SK-N-SH (cell line): ENCODE measurements around the gene LENEP. TPM values are rescaled to one million over a fixed set of nuclear protein-coding genes. Genes with fewer than 3 reads are reported as not detected.
A peak's percentile ranks its signal among the peaks of the same experiment; 100 is the strongest.

Source experiments
- CTCF ChIA-PET: fragments of 300-600, 350-600 bp; formaldehyde crosslinking; extraction: SDS; loops from one replicate; lab custom pipeline; 2021; lab: Yijun Ruan, JAX
- POLR2A ChIA-PET: fragments of 350-600 bp; sonication (Branson Sonifier 250); formaldehyde crosslinking; extraction: SDS; loops from one replicate; lab custom pipeline; 2020; ENCODE audit warnings: antibody characterized with exemption, inconsistent platforms; lab: Yijun Ruan, JAX
- DNase-seq: peaks from one replicate; pipeline ENCODE4 v3.0.0; 2012
- H2AFZ ChIP-seq: fragments of 200-600 bp; sonication (generic); 2 replicates; pipeline ENCODE4 v1.8.1; 2016; ENCODE audit warnings: antibody characterized with exemption, mild to moderate bottlenecking, low read depth
- H3F3A ChIP-seq: fragments of 200-600 bp; sonication (generic); replicated peaks from 2 replicates; pipeline ENCODE3; 2016; ENCODE audit warnings: antibody characterized with exemption, mild to moderate bottlenecking; ENCODE audit not compliant: insufficient read depth
- H3K27ac ChIP-seq, 2 experiments: fragments of 200-500 bp in 1 of 2; fragments of 200-600 bp in 1 of 2; sonication (Bioruptor generic) in 1 of 2; sonication (generic), shearing (Covaris generic) in 1 of 2; 2 replicates each; pipeline versions ENCODE4 v1.5.1 to v1.6.1; 2014 to 2016; ENCODE audit warnings: low read depth in 2 of 2, inconsistent platforms in 1 of 2, low read length in 1 of 2, mild to moderate bottlenecking in 1 of 2, mixed read lengths in 1 of 2
- H3K27me3 ChIP-seq: fragments of 200-600 bp; sonication (generic), shearing (Covaris generic); 2 replicates; pipeline ENCODE4 v1.6.1; 2016; ENCODE audit warnings: mixed run types; ENCODE audit not compliant: insufficient read depth
- H3K36me3 ChIP-seq, 2 experiments: fragments of 200-500 bp in 1 of 2; fragments of 200-600 bp in 1 of 2; sonication (Bioruptor generic) in 1 of 2; sonication (generic) in 1 of 2; replicated peaks in 1 of 2; 2 replicates each; pipeline versions ENCODE3 to v1.5.1; 2014 to 2016; ENCODE audit warnings: low read length in 1 of 2, mild to moderate bottlenecking in 1 of 2; ENCODE audit not compliant: insufficient read depth in 2 of 2, control insufficient read depth in 1 of 2
- H3K4me1 ChIP-seq, 2 experiments: fragments of 200-500 bp in 1 of 2; fragments of 200-600 bp in 1 of 2; sonication (Bioruptor generic) in 1 of 2; sonication (generic), shearing (Covaris generic) in 1 of 2; 2 replicates each; pipeline versions ENCODE4 v1.5.1 to v1.6.1; 2014 to 2016; ENCODE audit warnings: low read depth in 1 of 2, low read length in 1 of 2, mixed run types in 1 of 2; ENCODE audit not compliant: insufficient read depth in 2 of 2, control insufficient read depth in 1 of 2
- H3K4me2 ChIP-seq: fragments of 200-600 bp; sonication (generic), shearing (Covaris generic); 2 replicates; pipeline ENCODE4 v1.6.1; 2017; ENCODE audit warnings: mixed run types
- H3K4me3 ChIP-seq, 2 experiments: fragments of 200-500 bp in 1 of 2; fragments of 200-600 bp in 1 of 2; sonication (Bioruptor generic) in 1 of 2; sonication (generic), shearing (Covaris generic) in 1 of 2; 2 replicates each; pipeline versions ENCODE4 v1.5.1 to v1.8.1; 2014 to 2016; ENCODE audit warnings: low read depth in 2 of 2, inconsistent platforms in 1 of 2, low read length in 1 of 2, mild to moderate bottlenecking in 1 of 2, mixed read lengths in 1 of 2, moderate library complexity in 1 of 2
- H3K79me2 ChIP-seq: fragments of 200-600 bp; sonication (generic); 2 replicates; pipeline ENCODE4 v1.8.1; 2017; ENCODE audit warnings: mild to moderate bottlenecking; ENCODE audit not compliant: insufficient read depth
- H3K9ac ChIP-seq: fragments of 200-600 bp; sonication (generic); 2 replicates; pipeline ENCODE4 v1.6.1; 2017; ENCODE audit warnings: mixed run types
- H3K9me2 ChIP-seq: fragments of 200-600 bp; sonication (generic); 2 replicates; pipeline ENCODE4 v1.6.1; 2017; ENCODE audit warnings: mixed run types
- H3K9me3 ChIP-seq: fragments of 200-600 bp; sonication (generic); 2 replicates; pipeline ENCODE4 v1.6.1; 2017; ENCODE audit warnings: mixed run types, mild to moderate bottlenecking, moderate library complexity
- H4K20me1 ChIP-seq: fragments of 200-600 bp; sonication (generic); 2 replicates; pipeline ENCODE4 v1.6.1; 2017; ENCODE audit warnings: mild to moderate bottlenecking, mixed run types; ENCODE audit not compliant: insufficient read depth
- CHD2 ChIP-seq: fragments of 150-350 bp; IDR thresholded peaks from 2 replicates; pipeline ENCODE4 v1.6.1; 2018; ENCODE audit warnings: low read length; ENCODE audit not compliant: partially characterized antibody
- ELF1 ChIP-seq: IDR thresholded peaks from 2 replicates; pipeline ENCODE4 v1.4.0; 2012
- EP300 ChIP-seq, 2 experiments: IDR thresholded peaks; 2 replicates each; pipeline versions ENCODE4 v1.4.0 to v1.6.1; 2012; ENCODE audit warnings: borderline replicate concordance in 1 of 2, low read depth in 1 of 2, low read length in 1 of 2
- FOSL2 ChIP-seq: IDR thresholded peaks from 2 replicates; pipeline ENCODE4 v1.4.0; 2012; ENCODE audit warnings: low read depth, mild to moderate bottlenecking, moderate library complexity, borderline replicate concordance
- FOXJ3 ChIP-seq: sonication (generic); formaldehyde crosslinking; IDR thresholded peaks from 2 replicates; pipeline ENCODE4 v1.5.1; 2020; ENCODE audit warnings: mild to moderate bottlenecking, missing genetic modification reagents
- FOXM1 ChIP-seq: IDR thresholded peaks from 2 replicates; pipeline ENCODE4 v1.4.0; 2012; ENCODE audit warnings: low read depth, mild to moderate bottlenecking
- GATA2 ChIP-seq: sonication (generic); formaldehyde crosslinking; IDR thresholded peaks from 2 replicates; pipeline ENCODE4 v1.5.0; 2020; ENCODE audit warnings: mild to moderate bottlenecking, missing genetic modification reagents
- JUND ChIP-seq: IDR thresholded peaks from 2 replicates; pipeline ENCODE4 v1.4.0; 2012
- POLR2AphosphoS5 ChIP-seq: IDR thresholded peaks from 2 replicates; pipeline ENCODE4 v1.6.1; 2012; ENCODE audit warnings: low read depth, low read length
- SIN3A ChIP-seq: IDR thresholded peaks from 2 replicates; pipeline ENCODE4 v1.6.1; 2012; ENCODE audit warnings: low read depth, mild to moderate bottlenecking, low read length, moderate library complexity, borderline replicate concordance
- SMC3 ChIP-seq: IDR thresholded peaks from 2 replicates; pipeline ENCODE4 v1.6.1; 2012; ENCODE audit warnings: low read depth, low read length, improper control_type of control experiment
- TAF1 ChIP-seq: IDR thresholded peaks from 2 replicates; pipeline ENCODE4 v1.6.1; 2012; ENCODE audit warnings: low read depth, mild to moderate bottlenecking, low read length, moderate library complexity, borderline replicate concordance
- TCF12 ChIP-seq: IDR thresholded peaks from 2 replicates; pipeline ENCODE4 v1.4.0; 2012
- TEAD4 ChIP-seq: IDR thresholded peaks from 2 replicates; pipeline ENCODE4 v1.4.0; 2012; ENCODE audit warnings: mild to moderate bottlenecking, borderline replicate concordance; ENCODE audit not compliant: insufficient read depth
- WGBS: methylation state at CpG from one replicate; pipeline ENCODE4 v1.1.6; 2017; ENCODE audit warnings: low lambda C conversion rate; 5-methylcytosine and 5-hydroxymethylcytosine counted together
- polyA plus RNA-seq, 3 experiments: library from polyadenylated mRNA; depleted of rRNA; stranded (reverse); fragments of >200 nt; gene quantifications; 2 replicates each; pipeline ENCODE4 v1.2.3, GENCODE V29; 2012
- TF ChIP-seq, protein P1 (sequence below): IDR thresholded peaks from 2 replicates; pipeline ENCODE4 v1.4.0; 2012; ENCODE audit warnings: low read depth, borderline replicate concordance
- TF ChIP-seq, protein P2 (sequence below): IDR thresholded peaks from 2 replicates; pipeline ENCODE4 v1.4.0; 2012; ENCODE audit warnings: low read depth
- TF ChIP-seq, protein P3 (sequence below): IDR thresholded peaks from 2 replicates; pipeline ENCODE4 v1.6.1; 2012; ENCODE audit warnings: mild to moderate bottlenecking, low read depth, low read length, moderate library complexity
- TF ChIP-seq, protein P4 (sequence below): IDR thresholded peaks from 2 replicates; pipeline ENCODE4; 2012
- TF ChIP-seq, protein P5 (sequence below): IDR thresholded peaks from 2 replicates; pipeline ENCODE4 v1.4.0; 2012; ENCODE audit warnings: low read depth, borderline replicate concordance
- TF ChIP-seq, protein P6 (sequence below): fragments of 150-350 bp; IDR thresholded peaks from 2 replicates; pipeline ENCODE4 v1.6.1; 2016; ENCODE audit warnings: mild to moderate bottlenecking, low read depth, low read length

Gene LENEP
- polyA plus RNA-seq, 1 of the 3 experiments (the other 2 are of a cell fraction) = not detected

DNA sequence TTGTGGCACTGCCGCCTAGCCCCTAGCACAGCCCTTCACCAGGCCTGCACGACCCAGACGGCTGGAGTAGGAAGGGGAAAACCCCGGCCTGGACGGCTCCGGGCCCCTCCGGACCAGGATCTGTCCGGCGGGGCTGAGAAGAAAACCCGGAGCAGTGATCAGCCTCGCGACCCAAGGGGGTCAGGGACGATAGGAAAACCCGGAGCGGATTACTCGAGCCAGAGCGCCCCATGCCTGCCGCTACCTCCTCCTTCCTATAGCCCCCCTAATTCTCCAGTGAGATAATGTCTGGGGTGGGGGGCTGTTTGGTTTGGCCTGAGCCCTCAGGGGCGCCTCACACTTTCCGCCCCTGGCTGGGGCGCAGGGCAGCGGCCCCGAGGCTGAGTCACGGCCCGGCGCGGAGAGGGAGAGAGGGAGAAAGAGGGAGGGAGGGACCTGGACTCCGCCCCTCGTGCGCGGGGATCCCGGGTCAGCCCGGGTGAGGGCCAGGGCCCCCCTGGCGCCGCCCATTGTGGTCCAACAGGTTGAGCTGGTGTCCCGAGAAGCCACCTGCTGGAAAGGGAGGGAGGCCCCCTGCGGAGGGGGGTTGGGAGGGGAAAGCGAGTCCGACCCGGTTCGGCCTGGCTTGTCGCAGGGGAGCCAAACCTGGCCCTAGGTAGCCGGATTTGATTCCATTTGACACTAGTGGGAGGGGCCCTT lies 7.5 kb downstream of the LENEP start (continued):
- TF ChIP-seq, protein P1, sequence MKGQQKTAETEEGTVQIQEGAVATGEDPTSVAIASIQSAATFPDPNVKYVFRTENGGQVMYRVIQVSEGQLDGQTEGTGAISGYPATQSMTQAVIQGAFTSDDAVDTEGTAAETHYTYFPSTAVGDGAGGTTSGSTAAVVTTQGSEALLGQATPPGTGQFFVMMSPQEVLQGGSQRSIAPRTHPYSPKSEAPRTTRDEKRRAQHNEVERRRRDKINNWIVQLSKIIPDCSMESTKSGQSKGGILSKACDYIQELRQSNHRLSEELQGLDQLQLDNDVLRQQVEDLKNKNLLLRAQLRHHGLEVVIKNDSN = no peak
- TF ChIP-seq FOSL2 (peak; percentile 81), JUND (peak; percentile 95), CHD2 (peak; percentile 64), GATA2 (CRISPR knock-in tag) (no peak), TEAD4 (no peak; the same call in 1 of the 2 replicates), SIN3A (peak; percentile 68; the same call in 1 of the 2 replicates), EP300 (IDR thresholded peaks at IDR 0.05; ENCODE audit: borderline replicate concordance in 1 of 2, low read depth in 1 of 2, low read length in 1 of 2) (peak in 1 of 2 experiments; percentile 50; a peak in 3 of 4 replicates), TAF1 (peak; percentile 74), FOXJ3 (no peak), SMC3 (0 out of 2 replicates have a peak, but pooled peaks have one; percentile 2), ELF1 (peak; percentile 58; the same call in 1 of the 2 replicates)
- TF ChIP-seq, protein P2, sequence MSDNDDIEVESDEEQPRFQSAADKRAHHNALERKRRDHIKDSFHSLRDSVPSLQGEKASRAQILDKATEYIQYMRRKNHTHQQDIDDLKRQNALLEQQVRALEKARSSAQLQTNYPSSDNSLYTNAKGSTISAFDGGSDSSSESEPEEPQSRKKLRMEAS = peak; percentile 64; the same call in 1 of the 2 replicates
- TF ChIP-seq, protein P3, sequence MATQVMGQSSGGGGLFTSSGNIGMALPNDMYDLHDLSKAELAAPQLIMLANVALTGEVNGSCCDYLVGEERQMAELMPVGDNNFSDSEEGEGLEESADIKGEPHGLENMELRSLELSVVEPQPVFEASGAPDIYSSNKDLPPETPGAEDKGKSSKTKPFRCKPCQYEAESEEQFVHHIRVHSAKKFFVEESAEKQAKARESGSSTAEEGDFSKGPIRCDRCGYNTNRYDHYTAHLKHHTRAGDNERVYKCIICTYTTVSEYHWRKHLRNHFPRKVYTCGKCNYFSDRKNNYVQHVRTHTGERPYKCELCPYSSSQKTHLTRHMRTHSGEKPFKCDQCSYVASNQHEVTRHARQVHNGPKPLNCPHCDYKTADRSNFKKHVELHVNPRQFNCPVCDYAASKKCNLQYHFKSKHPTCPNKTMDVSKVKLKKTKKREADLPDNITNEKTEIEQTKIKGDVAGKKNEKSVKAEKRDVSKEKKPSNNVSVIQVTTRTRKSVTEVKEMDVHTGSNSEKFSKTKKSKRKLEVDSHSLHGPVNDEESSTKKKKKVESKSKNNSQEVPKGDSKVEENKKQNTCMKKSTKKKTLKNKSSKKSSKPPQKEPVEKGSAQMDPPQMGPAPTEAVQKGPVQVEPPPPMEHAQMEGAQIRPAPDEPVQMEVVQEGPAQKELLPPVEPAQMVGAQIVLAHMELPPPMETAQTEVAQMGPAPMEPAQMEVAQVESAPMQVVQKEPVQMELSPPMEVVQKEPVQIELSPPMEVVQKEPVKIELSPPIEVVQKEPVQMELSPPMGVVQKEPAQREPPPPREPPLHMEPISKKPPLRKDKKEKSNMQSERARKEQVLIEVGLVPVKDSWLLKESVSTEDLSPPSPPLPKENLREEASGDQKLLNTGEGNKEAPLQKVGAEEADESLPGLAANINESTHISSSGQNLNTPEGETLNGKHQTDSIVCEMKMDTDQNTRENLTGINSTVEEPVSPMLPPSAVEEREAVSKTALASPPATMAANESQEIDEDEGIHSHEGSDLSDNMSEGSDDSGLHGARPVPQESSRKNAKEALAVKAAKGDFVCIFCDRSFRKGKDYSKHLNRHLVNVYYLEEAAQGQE = 0 out of 2 replicates have a peak, but pooled peaks have one; percentile 28

DNA sequence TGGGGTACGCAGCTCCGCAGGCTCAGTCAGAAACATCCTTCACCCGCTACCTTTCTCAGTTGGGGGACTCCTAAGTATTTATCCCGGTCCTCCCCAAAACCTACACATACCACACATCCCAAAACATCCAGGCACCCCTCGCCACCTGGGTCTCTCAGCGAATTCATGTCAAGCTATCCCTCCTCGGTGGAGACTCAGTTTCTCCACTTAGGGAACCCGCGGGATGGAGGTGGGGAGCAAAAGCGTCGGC lies 8.0 kb downstream of the LENEP start:
- H3K4me2 ChIP-seq = peak overlapping the region; percentile 96
- H3K9me3 ChIP-seq = no peaks in the 10 kb centered on the region
- H3K4me3 ChIP-seq = peak overlapping the region; percentile 57 to 71
- no peak overlapping the region; the same call in 1 of the 2 replicates for H2AFZ ChIP-seq
- ChIA-PET CTCF (interaction anchor here (0.8 to 14.0 kb wide), 14 partner anchors 14 to 171 kb away, joined by 3 to 640 read pairs (median 4); partner anchors contain the start of genes ADAM15, CKS1B, DCST1 and DCST2), POLR2A (interaction anchor here (0.9 to 1.2 kb wide), 3 partner anchors 17 to 40 kb away, joined by 3 to 8 read pairs (median 5); partner anchors contain the start of genes PYGO2 and SHC1)
- 0% methylated on average over 8 of the region's 11 CpGs for WGBS
- peaks cover 32% of the 10 kb centered on the region for H3K79me2 ChIP-seq
- H4K20me1 ChIP-seq = no peaks in the 10 kb centered on the region
- no peaks in the 10 kb centered on the region for H3K9me2 ChIP-seq
- peak overlapping the region; percentile 76 for H3K9ac ChIP-seq
- peaks cover 27% of the 10 kb centered on the region for H3F3A ChIP-seq
- peaks cover 19 to 33% of the 10 kb centered on the region in 2 experiments for H3K4me1 ChIP-seq
- peak overlapping the region; percentile 92 to 94 for H3K27ac ChIP-seq
- H3K27me3 ChIP-seq = no peaks in the 10 kb centered on the region
- peaks cover 0 to 5% of the 10 kb centered on the region in 2 experiments for H3K36me3 ChIP-seq
- DNase-seq = no peak
- TF ChIP-seq, protein P4, sequence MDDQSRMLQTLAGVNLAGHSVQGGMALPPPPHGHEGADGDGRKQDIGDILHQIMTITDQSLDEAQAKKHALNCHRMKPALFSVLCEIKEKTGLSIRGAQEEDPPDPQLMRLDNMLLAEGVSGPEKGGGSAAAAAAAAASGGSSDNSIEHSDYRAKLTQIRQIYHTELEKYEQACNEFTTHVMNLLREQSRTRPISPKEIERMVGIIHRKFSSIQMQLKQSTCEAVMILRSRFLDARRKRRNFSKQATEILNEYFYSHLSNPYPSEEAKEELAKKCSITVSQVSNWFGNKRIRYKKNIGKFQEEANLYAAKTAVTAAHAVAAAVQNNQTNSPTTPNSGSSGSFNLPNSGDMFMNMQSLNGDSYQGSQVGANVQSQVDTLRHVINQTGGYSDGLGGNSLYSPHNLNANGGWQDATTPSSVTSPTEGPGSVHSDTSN = no peak
- TF ChIP-seq GATA2 (CRISPR knock-in tag) = no peak
- no peak for TF ChIP-seq TAF1
- TF ChIP-seq, protein P5, sequence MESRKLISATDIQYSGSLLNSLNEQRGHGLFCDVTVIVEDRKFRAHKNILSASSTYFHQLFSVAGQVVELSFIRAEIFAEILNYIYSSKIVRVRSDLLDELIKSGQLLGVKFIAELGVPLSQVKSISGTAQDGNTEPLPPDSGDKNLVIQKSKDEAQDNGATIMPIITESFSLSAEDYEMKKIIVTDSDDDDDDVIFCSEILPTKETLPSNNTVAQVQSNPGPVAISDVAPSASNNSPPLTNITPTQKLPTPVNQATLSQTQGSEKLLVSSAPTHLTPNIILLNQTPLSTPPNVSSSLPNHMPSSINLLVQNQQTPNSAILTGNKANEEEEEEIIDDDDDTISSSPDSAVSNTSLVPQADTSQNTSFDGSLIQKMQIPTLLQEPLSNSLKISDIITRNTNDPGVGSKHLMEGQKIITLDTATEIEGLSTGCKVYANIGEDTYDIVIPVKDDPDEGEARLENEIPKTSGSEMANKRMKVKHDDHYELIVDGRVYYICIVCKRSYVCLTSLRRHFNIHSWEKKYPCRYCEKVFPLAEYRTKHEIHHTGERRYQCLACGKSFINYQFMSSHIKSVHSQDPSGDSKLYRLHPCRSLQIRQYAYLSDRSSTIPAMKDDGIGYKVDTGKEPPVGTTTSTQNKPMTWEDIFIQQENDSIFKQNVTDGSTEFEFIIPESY = no peak
- TF ChIP-seq SMC3 = no peak
- TF ChIP-seq, protein P6, sequence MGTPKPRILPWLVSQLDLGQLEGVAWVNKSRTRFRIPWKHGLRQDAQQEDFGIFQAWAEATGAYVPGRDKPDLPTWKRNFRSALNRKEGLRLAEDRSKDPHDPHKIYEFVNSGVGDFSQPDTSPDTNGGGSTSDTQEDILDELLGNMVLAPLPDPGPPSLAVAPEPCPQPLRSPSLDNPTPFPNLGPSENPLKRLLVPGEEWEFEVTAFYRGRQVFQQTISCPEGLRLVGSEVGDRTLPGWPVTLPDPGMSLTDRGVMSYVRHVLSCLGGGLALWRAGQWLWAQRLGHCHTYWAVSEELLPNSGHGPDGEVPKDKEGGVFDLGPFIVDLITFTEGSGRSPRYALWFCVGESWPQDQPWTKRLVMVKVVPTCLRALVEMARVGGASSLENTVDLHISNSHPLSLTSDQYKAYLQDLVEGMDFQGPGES = no peak
- TF ChIP-seq, protein P2 = no peak
- no peak for TF ChIP-seq EP300 (IDR thresholded peaks at IDR 0.05; ENCODE audit: borderline replicate concordance in 1 of 2, low read depth in 1 of 2, low read length in 1 of 2)
- no peak for TF ChIP-seq TCF12
- TF ChIP-seq POLR2AphosphoS5 = no peak
- no peak for TF ChIP-seq TEAD4
- no peak for TF ChIP-seq FOXM1
